Stimulated activated CD8-positive, alpha-beta memory T cell treated with anti-CD3 and anti-CD28 coated beads, Interleukin-12 subunit alpha, Interleukin-12 subunit beta, amount 100 ng/mL, for 24 hours (primary cell): ENCODE measurements around the gene SELP.
"Not testable (repeated sequence)": the region's sequence is repeated elsewhere in the genome, so short reads cannot be mapped to it uniquely, and the experiment has no call there.

Source experiments
- DNase-seq: peaks from one replicate; pipeline ENCODE4 v3.0.0-alpha.2; 2020; ENCODE audit errors: extremely low read depth

The SELP gene

DNA sequence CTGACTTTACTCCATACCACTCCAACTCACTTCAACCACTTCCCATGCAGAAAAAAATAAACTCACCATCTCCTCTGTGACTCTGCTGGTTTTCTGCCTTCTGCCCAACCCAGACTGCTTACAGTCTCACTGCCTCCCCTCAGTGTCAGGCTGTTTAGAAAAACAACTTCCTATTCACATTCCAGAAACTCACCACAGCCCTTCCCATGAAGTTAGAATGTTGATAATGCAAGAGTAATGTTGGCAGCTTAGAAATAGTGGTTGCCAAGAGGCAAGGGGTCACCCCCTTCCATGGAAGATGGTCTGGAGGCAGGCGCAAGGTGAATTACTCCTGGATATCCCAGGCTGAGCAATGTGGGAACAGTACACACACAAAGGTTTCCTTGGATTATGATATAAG is at the start of gene SELP:
Gene SELP (minus strand): TSS at position 119 of the 400 bp plus-strand sequence. CDS start 50 bp downstream, at position 69.
- DNase-seq: no peak

- no peak for DNase-seq
These were observed 49.8 kb upstream of the SELP start for GRCh38 chr1:169679692-169680091.

- no peak for DNase-seq
These were observed 46.1 kb upstream of the SELP start for GRCh38 chr1:169676001-169676400.

GRCh38 chr1:169670836-169671235 is 40.9 kb upstream of the SELP start:
- no peak for DNase-seq

- DNase-seq: not testable (repeated sequence)
These were observed 40.3 kb upstream of the SELP start for GRCh38 chr1:169670244-169670643.

- not testable (repeated sequence) for DNase-seq
These were observed 38.0 kb upstream of the SELP start for GRCh38 chr1:169667699-169668596.

GRCh38 chr1:169667227-169667639 is 37.3 kb upstream of the SELP start:
- not testable (repeated sequence) for DNase-seq

- not testable (repeated sequence) for DNase-seq
These were observed 32.8 kb upstream of the SELP start for GRCh38 chr1:169662680-169663079.

- not testable (repeated sequence) for DNase-seq
These were observed 31.1 kb upstream of the SELP start for GRCh38 chr1:169661066-169661465.

DNA sequence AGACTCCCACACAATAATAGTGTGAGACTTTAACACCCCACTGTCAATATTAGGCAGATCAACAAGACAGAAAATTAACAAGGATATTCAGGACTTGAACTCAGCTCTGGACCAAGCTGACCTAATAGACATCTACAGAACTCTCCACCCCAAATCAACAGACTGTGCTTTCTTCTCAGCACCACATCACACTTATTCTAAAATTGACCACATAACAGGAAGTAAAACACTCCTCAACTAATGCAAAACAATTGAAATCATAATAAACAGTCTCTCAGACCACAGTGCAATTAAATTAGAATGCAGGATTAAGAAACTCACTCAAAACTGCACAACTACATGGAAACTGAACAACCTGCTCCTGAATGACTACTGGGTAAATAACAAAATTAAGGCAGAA is 28.9 kb upstream of the SELP start:
- not testable (repeated sequence) for DNase-seq

GRCh38 chr1:169653873-169654272 is 23.9 kb upstream of the SELP start:
- no peak for DNase-seq

GRCh38 chr1:169651035-169651434 is 21.1 kb upstream of the SELP start:
- DNase-seq: no peak

DNA sequence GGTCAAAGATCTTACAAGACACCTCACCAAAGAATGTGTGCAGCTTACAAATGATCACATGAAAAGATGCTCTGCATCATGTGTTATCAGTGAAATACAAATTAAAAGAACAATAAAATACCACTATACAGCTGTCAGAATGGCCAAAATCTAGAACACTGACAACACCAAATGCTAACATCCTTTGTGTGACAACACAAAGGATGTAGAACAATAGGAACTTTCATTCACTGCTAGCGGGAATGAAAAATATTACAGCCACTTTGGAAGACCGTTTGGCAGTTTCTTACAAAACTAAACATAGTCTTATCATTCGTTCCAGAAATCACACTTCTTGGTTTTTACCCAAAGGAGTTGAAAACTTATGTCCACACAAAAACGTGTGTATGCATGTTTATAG is 20.6 kb upstream of the SELP start:
- DNase-seq: no peak

DNA sequence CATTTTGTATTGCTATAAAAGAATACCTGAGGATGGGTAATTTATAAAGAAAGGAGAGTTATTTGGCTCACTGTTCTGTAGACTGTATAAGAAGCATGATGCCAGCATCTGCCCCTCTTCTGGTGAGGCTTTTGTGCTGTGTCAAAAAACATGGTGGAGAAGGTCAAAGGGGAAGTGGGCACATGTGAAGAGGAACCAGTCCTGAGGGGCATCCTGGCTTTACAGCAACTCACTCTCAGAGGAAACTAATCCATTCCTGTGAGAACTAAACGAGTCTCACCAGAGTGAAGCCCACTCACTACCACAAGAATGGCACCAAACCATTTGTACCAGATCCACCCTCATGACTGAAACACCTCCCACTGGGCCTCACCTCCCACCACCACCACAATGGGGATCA is 18.8 kb upstream of the SELP start:
- no peak for DNase-seq

- no peak for DNase-seq
These were observed 18.3 kb upstream of the SELP start for GRCh38 chr1:169648187-169648586.

GRCh38 chr1:169647512-169647911 is 17.6 kb upstream of the SELP start:
- DNase-seq: no peak

DNA sequence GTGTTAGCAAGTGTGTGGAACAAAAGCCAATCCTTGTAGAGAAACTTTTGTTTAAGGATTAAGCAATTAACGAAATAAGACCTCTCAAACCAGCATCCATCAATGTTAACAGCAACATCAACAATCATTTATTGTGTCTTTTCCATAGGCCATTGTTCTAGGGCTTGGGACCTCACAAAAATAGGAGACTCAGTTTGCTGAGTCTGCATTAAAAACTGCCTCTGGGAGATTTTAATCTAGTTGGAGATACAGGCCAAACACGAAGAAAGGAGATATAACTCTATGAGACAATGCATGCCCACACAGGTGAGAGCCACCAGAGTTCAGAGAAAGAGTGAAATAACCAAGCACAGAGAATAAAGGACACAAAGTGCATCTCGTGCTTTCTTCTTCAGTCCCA is 14.4 kb upstream of the SELP start:
- DNase-seq: no peak

- DNase-seq: no peak
These were observed 5.0 kb upstream of the SELP start for GRCh38 chr1:169634877-169635276.

DNA sequence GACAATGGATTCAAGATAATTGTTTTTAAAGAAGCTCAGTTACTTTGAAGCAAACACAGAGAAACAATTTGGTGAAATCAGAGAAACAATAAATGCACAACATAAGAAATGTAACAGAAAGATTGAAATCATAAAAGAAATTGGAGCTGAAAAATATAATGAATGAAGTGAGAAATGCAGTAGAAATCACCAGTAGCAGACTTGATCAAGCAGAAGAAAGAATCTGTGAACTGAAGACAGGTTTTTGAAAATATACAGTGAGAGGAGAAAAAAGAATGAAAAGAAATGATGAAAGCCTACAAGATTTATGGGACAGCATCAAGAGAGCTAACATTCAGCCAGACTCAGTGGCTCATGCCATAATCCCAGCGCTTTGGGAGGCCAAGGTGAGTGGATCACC is 4.2 kb upstream of the SELP start:
- no peak for DNase-seq

DNA sequence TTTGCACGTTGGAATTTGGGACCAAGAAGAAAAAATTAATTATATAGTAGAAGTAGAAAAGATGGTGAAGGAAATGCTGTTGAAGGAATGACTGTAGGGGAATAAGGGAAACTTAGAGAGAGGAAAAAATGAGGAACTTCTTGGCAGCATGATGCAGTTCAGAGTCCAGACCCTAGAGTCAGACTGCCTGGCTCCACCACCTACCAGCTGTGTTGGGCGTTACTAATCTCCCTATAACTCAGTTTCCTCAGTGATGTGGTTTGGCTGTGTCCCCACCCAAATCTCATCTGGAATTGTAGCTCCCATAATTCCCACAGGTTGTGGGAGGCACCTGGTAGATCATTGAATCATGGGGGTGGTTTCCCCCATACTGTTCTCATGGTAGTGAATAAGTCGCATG is 1.3 kb upstream of the SELP start:
- no peak for DNase-seq

- DNase-seq: no peak
These were observed 5.0 kb downstream of the SELP start for GRCh38 chr1:169624912-169625311.

GRCh38 chr1:169624122-169624521 is 5.8 kb downstream of the SELP start:
- DNase-seq: no peak

DNA sequence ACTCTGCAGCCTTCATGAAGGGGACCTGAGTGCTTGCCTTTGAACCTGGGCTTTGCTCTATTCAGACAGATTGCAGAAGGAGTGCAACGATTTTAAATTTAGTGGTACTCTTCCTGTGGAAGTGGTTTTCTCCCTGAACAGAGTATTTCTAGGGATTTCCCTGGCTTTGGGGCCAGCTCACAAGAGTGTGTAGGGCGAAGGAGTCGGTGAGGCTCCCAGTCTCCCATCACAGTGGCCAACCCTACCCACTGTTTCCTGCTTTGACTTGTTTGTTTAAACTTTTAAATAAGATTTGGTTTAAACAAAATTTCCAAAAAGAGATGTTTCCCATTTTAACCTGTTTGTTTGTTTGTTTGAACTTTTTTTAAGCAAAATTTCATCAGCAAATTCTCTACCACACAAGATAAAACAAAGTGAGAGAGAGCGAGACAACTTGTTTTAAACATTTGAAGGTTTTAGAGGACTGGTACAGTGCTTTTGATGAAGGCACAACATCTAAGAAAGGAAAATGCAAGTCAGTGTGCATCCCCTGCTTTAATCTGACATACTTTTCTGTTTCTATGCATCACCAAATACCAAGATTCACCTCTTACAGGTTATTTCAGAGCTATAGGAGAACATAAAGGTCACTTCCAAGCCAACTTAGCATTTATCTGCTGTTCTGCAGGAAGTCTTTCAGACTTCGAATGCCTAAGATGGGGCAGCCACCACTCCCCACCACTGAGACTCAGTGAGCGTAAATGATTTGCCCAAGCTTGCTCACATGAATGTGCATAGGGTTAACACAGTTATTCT is 6.6 kb downstream of the SELP start:
- no peak for DNase-seq
